SK-N-SH treated with all-trans-retinoic acid at 6 μM for 48 hours (cell line): ENCODE measurements around the gene TOMM40L.

Experiments
- ATAC-seq: fragments of 200-7000 bp; cut with Tn5 transposase; 3 replicates; pipeline ENCODE4 v1.9.1; 2020; ENCODE audit warnings: mild to moderate bottlenecking, moderate library complexity
- ARNTL ChIP-seq: fragments of 450-650 bp; formaldehyde crosslinking; IDR thresholded peaks from 2 replicates; pipeline ENCODE4 v1.5.0; 2020; ENCODE audit warnings: low read depth, mild to moderate bottlenecking, moderate library complexity, borderline replicate concordance
- BACH2 ChIP-seq: fragments of 250-450 bp; sonication (Bioruptor Pico); IDR thresholded peaks from 2 replicates; pipeline ENCODE4 v1.9.0; 2021; ENCODE audit warnings: mild to moderate bottlenecking, borderline replicate concordance
- CSDC2 ChIP-seq: fragments of 250-450 bp; sonication (Bioruptor Pico); IDR thresholded peaks from 2 replicates; pipeline ENCODE4 v1.5.0; 2020; ENCODE audit warnings: mild to moderate bottlenecking, moderate library complexity
- ESRRG ChIP-seq: fragments of 250-450 bp; sonication (Bioruptor Pico); IDR thresholded peaks from 2 replicates; pipeline ENCODE4 v1.6.1; 2021; ENCODE audit warnings: mild to moderate bottlenecking
- GLIS3 ChIP-seq: fragments of 250-450 bp; sonication (Bioruptor Pico); IDR thresholded peaks from 2 replicates; pipeline ENCODE4 v1.5.0; 2020; ENCODE audit warnings: mild to moderate bottlenecking, moderate library complexity
- ISL1 ChIP-seq: fragments of 250-450 bp; sonication (Bioruptor Pico); IDR thresholded peaks from 2 replicates; pipeline ENCODE4 v2.1.2; 2022; ENCODE audit warnings: mild to moderate bottlenecking, moderate library complexity
- PPARA ChIP-seq: fragments of 250-450 bp; sonication (Bioruptor Pico); IDR thresholded peaks from 2 replicates; pipeline ENCODE4 v1.5.0; 2020; ENCODE audit warnings: mild to moderate bottlenecking, borderline replicate concordance
- RARB ChIP-seq: fragments of 250-450 bp; sonication (Bioruptor Pico); IDR thresholded peaks from 2 replicates; pipeline ENCODE4 v1.8.0; 2021; ENCODE audit warnings: mild to moderate bottlenecking, moderate library complexity
- SNAI2 ChIP-seq: fragments of 250-450 bp; sonication (Bioruptor Pico); IDR thresholded peaks from 2 replicates; pipeline ENCODE4 v1.5.0; 2020; ENCODE audit warnings: mild to moderate bottlenecking, moderate library complexity
- TCF4 ChIP-seq: fragments of 250-450 bp; sonication (Bioruptor Pico); IDR thresholded peaks from 2 replicates; pipeline ENCODE4 v1.8.0; 2021; ENCODE audit warnings: mild to moderate bottlenecking, moderate library complexity, borderline replicate concordance
- TOX ChIP-seq: fragments of 250-450 bp; sonication (Bioruptor Pico); IDR thresholded peaks from 2 replicates; pipeline ENCODE4 v1.8.0; 2021; ENCODE audit warnings: mild to moderate bottlenecking, moderate library complexity, borderline replicate concordance
- ZC3H10 ChIP-seq: fragments of 250-450 bp; sonication (Bioruptor Pico); IDR thresholded peaks from 2 replicates; pipeline ENCODE4 v1.5.1; 2021; ENCODE audit warnings: mild to moderate bottlenecking, moderate library complexity
- ZFP30 ChIP-seq: fragments of 450-650 bp; formaldehyde crosslinking; IDR thresholded peaks from 2 replicates; pipeline ENCODE4 v1.5.0; 2022; ENCODE audit warnings: mild to moderate bottlenecking, moderate library complexity
- ZNF565 ChIP-seq: fragments of 450-650 bp; formaldehyde crosslinking; conservative IDR thresholded peaks from 2 replicates; pipeline ENCODE4 v1.5.0; 2020; ENCODE audit warnings: low read depth, mild to moderate bottlenecking, moderate library complexity
- ZNF70 ChIP-seq: fragments of 450-650 bp; formaldehyde crosslinking; IDR thresholded peaks from 2 replicates; pipeline ENCODE4 v1.5.0; 2020; ENCODE audit warnings: mild to moderate bottlenecking, moderate library complexity
- ZNF8 ChIP-seq: fragments of 450-650 bp; formaldehyde crosslinking; IDR thresholded peaks from 2 replicates; pipeline ENCODE4 v1.5.0; 2020; ENCODE audit warnings: mild to moderate bottlenecking, moderate library complexity
- TF ChIP-seq, protein P1 (sequence below): fragments of 250-450 bp; sonication (Bioruptor Pico); IDR thresholded peaks from 2 replicates; pipeline ENCODE4 v1.8.0; 2021; ENCODE audit warnings: low read depth, mild to moderate bottlenecking, moderate library complexity, borderline replicate concordance
- TF ChIP-seq, protein P2 (sequence below): fragments of 250-450 bp; sonication (Bioruptor Pico); IDR thresholded peaks from 2 replicates; pipeline ENCODE4 v1.5.1; 2021; ENCODE audit warnings: mild to moderate bottlenecking, moderate library complexity
- TF ChIP-seq, protein P3 (sequence below): fragments of 250-450 bp; sonication (Bioruptor Pico); IDR thresholded peaks from 2 replicates; pipeline ENCODE4 v1.5.0; 2020; ENCODE audit warnings: mild to moderate bottlenecking, moderate library complexity
- TF ChIP-seq, protein P4 (sequence below): fragments of 250-450 bp; sonication (Bioruptor Pico); IDR thresholded peaks from 2 replicates; pipeline ENCODE4 v1.5.1; 2020; ENCODE audit warnings: low read depth, mild to moderate bottlenecking, moderate library complexity

TOMM40L gene

DNA sequence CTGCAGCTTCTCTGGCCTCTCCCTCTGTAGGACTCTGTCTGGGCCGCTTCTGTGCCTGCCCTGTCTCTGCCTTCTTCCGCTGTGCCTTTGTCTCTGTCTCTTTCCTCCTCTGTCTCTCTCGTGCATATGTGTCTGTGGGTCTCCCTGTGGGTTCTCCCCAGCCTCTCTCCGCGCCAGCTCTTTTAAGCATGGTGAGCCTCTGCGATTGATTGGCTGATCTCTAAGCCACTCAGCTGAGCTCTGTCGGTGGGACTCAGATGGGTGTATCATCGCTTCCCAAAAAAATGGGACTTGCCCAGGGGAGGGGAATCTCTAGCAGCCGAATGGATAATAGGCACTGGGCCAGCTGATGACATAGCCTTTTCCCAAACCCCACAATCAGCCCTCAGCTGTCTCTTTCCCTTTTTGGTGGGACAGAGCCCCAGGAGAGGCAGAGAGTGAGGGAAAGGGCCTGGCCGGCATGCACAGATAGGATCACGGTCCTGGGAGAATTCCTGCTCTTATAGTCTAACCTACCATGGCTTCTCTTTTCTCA lies 26.9 kb upstream of the TOMM40L start, which contains the start of gene ADAMTS4:
ADAMTS4 (minus strand) TSS at position 158 of the 535 bp plus-strand sequence. CDS start 427 bp downstream, outside the sequence.
- TF ChIP-seq, protein P1, sequence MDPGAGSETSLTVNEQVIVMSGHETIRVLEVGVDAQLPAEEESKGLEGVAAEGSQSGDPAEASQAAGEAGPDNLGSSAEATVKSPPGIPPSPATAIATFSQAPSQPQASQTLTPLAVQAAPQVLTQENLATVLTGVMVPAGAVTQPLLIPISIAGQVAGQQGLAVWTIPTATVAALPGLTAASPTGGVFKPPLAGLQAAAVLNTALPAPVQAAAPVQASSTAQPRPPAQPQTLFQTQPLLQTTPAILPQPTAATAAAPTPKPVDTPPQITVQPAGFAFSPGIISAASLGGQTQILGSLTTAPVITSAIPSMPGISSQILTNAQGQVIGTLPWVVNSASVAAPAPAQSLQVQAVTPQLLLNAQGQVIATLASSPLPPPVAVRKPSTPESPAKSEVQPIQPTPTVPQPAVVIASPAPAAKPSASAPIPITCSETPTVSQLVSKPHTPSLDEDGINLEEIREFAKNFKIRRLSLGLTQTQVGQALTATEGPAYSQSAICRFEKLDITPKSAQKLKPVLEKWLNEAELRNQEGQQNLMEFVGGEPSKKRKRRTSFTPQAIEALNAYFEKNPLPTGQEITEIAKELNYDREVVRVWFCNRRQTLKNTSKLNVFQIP (CRISPR knock-in tag): no peak
- TF ChIP-seq TCF4 (CRISPR knock-in tag): no peak
- TF ChIP-seq RARB: no peak
- no peak for TF ChIP-seq ISL1
- TF ChIP-seq ESRRG (CRISPR knock-in tag): no peak
- no peak for TF ChIP-seq TOX (CRISPR knock-in tag)
- no peak for TF ChIP-seq ARNTL (CRISPR knock-in tag)
- TF ChIP-seq ZNF565: no peak
- TF ChIP-seq, protein P2, sequence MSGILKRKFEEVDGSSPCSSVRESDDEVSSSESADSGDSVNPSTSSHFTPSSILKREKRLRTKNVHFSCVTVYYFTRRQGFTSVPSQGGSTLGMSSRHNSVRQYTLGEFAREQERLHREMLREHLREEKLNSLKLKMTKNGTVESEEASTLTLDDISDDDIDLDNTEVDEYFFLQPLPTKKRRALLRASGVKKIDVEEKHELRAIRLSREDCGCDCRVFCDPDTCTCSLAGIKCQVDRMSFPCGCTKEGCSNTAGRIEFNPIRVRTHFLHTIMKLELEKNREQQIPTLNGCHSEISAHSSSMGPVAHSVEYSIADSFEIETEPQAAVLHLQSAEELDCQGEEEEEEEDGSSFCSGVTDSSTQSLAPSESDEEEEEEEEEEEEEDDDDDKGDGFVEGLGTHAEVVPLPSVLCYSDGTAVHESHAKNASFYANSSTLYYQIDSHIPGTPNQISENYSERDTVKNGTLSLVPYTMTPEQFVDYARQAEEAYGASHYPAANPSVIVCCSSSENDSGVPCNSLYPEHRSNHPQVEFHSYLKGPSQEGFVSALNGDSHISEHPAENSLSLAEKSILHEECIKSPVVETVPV (CRISPR knock-in tag): no peak
- no peak; the same call in 1 of the 2 replicates for TF ChIP-seq ZNF70 (CRISPR knock-in tag)
- peak; percentile 31 for ATAC-seq

DNA sequence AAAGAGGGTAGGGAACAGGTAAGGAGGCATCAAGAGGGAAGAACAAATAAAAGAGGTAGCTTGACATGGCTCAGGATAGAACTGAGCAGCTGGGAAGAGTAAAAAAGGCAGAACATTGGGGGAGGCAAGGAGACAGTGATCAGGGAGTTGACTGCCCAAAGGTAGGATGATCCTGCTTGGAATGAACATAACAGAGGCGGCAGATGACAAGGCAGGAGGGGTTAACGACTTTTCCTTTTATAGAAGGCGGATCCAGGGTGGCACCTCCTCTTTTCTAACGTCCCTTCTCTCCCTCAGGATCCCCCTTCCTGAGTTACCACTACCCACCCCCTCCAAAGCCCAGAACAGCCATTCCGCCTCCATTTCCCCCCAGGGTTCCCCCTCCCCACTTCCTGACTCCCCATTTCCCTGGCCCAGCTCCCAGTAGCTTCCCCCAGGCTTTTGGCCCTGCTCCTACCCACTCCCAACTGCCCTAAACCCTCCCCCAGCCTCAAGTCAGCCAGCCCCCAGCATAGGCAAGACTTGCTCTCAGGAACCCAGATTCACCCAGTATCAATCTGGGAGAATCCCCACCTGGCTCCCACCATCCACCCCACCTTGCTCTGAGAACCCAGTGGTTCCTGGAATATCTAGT lies 26.2 kb upstream of the TOMM40L start:
- no peak for ATAC-seq
- TF ChIP-seq PPARA (CRISPR knock-in tag): no peak
- no peak for TF ChIP-seq BACH2 (CRISPR knock-in tag)
- no peak for TF ChIP-seq TOX (CRISPR knock-in tag)
- TF ChIP-seq GLIS3 (CRISPR knock-in tag): no peak
- TF ChIP-seq CSDC2 (CRISPR knock-in tag): no peak
- TF ChIP-seq, protein P1 (CRISPR knock-in tag): no peak
- TF ChIP-seq ARNTL (CRISPR knock-in tag): no peak
- TF ChIP-seq TCF4 (CRISPR knock-in tag): no peak
- TF ChIP-seq, protein P3, sequence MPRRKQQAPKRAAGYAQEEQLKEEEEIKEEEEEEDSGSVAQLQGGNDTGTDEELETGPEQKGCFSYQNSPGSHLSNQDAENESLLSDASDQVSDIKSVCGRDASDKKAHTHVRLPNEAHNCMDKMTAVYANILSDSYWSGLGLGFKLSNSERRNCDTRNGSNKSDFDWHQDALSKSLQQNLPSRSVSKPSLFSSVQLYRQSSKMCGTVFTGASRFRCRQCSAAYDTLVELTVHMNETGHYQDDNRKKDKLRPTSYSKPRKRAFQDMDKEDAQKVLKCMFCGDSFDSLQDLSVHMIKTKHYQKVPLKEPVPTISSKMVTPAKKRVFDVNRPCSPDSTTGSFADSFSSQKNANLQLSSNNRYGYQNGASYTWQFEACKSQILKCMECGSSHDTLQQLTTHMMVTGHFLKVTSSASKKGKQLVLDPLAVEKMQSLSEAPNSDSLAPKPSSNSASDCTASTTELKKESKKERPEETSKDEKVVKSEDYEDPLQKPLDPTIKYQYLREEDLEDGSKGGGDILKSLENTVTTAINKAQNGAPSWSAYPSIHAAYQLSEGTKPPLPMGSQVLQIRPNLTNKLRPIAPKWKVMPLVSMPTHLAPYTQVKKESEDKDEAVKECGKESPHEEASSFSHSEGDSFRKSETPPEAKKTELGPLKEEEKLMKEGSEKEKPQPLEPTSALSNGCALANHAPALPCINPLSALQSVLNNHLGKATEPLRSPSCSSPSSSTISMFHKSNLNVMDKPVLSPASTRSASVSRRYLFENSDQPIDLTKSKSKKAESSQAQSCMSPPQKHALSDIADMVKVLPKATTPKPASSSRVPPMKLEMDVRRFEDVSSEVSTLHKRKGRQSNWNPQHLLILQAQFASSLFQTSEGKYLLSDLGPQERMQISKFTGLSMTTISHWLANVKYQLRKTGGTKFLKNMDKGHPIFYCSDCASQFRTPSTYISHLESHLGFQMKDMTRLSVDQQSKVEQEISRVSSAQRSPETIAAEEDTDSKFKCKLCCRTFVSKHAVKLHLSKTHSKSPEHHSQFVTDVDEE: no peak

DNA sequence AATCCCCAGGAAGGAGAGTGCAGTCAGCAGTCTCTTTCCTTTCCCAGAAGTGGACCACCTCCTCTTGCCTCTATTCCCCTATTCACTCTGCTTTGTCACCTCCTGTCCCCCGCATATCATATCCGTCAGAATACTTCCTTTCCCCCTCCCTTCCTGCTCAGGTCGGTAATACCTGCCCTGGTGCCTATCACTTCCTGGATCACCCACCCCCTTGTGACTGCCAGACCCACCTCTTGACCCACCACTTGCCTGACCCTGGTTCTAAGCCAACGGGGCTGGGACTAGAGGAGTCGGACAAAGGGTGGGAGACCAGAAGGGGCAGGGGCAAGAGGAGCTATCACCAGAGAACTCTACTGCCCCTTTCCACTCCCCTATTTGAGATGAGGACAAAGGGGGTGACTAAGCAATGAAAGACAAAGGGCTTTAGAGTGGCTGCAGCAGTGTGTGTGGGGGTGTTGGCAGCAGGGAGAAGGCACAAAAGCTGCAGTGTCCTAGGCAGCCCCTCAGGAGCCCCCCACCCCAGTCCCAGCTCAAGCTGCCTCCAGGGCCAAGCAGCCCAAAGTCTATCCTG lies 25.4 kb upstream of the TOMM40L start:
- no peak for ATAC-seq
- TF ChIP-seq ARNTL (CRISPR knock-in tag): no peak
- TF ChIP-seq ZFP30 (CRISPR knock-in tag): no peak
- no peak for TF ChIP-seq ZC3H10 (CRISPR knock-in tag)
- TF ChIP-seq, protein P3: no peak
- TF ChIP-seq SNAI2: no peak
- no peak for TF ChIP-seq ZNF8 (CRISPR knock-in tag)
- TF ChIP-seq BACH2 (CRISPR knock-in tag): no peak
- no peak for TF ChIP-seq ZNF565
- TF ChIP-seq, protein P4, sequence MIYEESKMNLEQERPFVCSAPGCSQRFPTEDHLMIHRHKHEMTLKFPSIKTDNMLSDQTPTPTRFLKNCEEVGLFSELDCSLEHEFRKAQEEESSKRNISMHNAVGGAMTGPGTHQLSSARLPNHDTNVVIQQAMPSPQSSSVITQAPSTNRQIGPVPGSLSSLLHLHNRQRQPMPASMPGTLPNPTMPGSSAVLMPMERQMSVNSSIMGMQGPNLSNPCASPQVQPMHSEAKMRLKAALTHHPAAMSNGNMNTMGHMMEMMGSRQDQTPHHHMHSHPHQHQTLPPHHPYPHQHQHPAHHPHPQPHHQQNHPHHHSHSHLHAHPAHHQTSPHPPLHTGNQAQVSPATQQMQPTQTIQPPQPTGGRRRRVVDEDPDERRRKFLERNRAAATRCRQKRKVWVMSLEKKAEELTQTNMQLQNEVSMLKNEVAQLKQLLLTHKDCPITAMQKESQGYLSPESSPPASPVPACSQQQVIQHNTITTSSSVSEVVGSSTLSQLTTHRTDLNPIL (CRISPR knock-in tag): no peak
- TF ChIP-seq PPARA (CRISPR knock-in tag): no peak
- TF ChIP-seq RARB: no peak
- TF ChIP-seq ISL1: no peak
- TF ChIP-seq, protein P2 (CRISPR knock-in tag): no peak
- TF ChIP-seq GLIS3 (CRISPR knock-in tag): no peak
